ENCODE results near the gene TAF9. TPM values are rescaled to one million over a fixed set of nuclear protein-coding genes. Genes with fewer than 3 reads are reported as not detected.

TAF9 gene, protein sequence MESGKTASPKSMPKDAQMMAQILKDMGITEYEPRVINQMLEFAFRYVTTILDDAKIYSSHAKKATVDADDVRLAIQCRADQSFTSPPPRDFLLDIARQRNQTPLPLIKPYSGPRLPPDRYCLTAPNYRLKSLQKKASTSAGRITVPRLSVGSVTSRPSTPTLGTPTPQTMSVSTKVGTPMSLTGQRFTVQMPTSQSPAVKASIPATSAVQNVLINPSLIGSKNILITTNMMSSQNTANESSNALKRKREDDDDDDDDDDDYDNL
- total RNA-seq (2022), result 65.8 and 74.2 TPM in 2 replicates
- Bru-seq, nascent RNA, result percentile 95 among the genes with signal in this experiment
- percentile 99 among the genes with signal in this experiment for BruChase-seq, experiment 1, labeled RNA remaining after a 6-hour chase
- percentile 98 among the genes with signal in this experiment for BruChase-seq, experiment 2, labeled RNA remaining after a 2-hour chase
- long read RNA-seq, transcript TAF9-201 (3 exons, 1,283 nt), result major isoform, 141 of 148 reads
- long read RNA-seq, partial matches to known transcripts, result 0 of 148 reads
- long read RNA-seq, other reads (novel, unspliced or antisense), result 3 of 148 reads

DNA sequence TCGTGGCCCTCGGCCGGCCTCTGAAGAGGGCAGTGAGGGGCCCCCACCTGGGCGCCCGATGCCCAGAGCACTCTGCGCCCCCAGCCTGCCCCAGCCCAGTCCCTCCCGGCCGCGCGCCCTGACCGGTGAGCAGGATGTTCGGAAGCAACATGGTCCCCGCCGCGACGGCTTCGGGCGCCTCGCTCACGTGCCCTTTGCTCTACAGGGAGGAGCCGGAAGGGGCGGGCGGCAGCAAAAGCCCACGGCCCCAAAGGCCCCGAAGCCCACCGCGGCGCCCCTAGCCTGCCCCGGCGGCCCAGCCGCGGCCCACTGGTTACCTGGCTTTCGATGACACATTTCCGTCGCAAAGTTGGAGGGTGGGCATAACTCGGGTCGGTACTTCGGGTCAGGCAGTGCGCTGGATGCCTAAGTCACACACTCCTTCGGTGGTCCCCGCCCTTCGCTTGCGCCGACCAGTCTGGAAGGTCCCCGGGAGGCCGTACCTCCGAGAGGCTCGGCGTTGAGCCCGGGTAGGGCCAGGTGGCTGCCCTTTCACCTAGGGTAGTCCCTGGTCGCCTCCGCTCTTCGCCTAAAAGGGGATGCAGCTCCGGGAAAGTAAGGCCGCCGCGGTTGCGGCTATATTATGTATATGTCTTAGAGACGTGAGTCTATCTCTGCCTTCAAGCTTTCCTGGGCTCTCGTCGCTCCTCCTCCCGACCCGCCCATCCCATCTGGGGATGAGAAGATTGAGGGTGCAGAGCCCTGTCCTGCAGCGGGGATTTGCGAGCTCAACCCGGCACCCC is at the start of gene TAF9, which contains the start of the genes AK6 and RAD17:
TAF9 (minus strand) TSS at position 181 of the 782 bp plus-strand sequence. CDS start 3,783 bp downstream, outside the sequence.
AK6 (minus strand) TSS at position 181 of the 782 bp plus-strand sequence; CDS start at position 151, 30 bp downstream.
RAD17 (plus strand) TSS at position 479 of the 782 bp plus-strand sequence. CDS start 2,391 bp downstream, outside the sequence.
- no TSS peak for BruUV-seq (replicated peaks)
- Mint-ChIP-seq H3K9me3 (ENCODE audit: low read depth, unreplicated experiment) (no peaks in the 10 kb centered on the region), H3K4me1 (ENCODE audit: low read depth, unreplicated experiment) (peaks cover 16% of the 10 kb centered on the region), H3K27ac (ENCODE audit: unreplicated experiment) (peak within 1 kb of the TSS; percentile 96), H3K36me3 (ENCODE audit: insufficient read depth, unreplicated experiment) (peaks cover 63% of the 10 kb centered on the region), H3K4me3 (ENCODE audit: low read depth, unreplicated experiment) (peak within 1 kb of the TSS; percentile 84), H3K27me3 (ENCODE audit: unreplicated experiment) (no peaks in the 10 kb centered on the region)
- TF ChIP-seq, protein P1, sequence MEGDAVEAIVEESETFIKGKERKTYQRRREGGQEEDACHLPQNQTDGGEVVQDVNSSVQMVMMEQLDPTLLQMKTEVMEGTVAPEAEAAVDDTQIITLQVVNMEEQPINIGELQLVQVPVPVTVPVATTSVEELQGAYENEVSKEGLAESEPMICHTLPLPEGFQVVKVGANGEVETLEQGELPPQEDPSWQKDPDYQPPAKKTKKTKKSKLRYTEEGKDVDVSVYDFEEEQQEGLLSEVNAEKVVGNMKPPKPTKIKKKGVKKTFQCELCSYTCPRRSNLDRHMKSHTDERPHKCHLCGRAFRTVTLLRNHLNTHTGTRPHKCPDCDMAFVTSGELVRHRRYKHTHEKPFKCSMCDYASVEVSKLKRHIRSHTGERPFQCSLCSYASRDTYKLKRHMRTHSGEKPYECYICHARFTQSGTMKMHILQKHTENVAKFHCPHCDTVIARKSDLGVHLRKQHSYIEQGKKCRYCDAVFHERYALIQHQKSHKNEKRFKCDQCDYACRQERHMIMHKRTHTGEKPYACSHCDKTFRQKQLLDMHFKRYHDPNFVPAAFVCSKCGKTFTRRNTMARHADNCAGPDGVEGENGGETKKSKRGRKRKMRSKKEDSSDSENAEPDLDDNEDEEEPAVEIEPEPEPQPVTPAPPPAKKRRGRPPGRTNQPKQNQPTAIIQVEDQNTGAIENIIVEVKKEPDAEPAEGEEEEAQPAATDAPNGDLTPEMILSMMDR (IDR thresholded peaks at IDR 0.05; ENCODE audit: unreplicated experiment), result no peak
- intact Hi-C loops (cut with micrococcal nuclease; ENCODE audit: unreplicated experiment), result no loop called here
- peak; percentile 91 for DNase-seq
- CTCF ChIA-PET, result no interaction called here

DNA sequence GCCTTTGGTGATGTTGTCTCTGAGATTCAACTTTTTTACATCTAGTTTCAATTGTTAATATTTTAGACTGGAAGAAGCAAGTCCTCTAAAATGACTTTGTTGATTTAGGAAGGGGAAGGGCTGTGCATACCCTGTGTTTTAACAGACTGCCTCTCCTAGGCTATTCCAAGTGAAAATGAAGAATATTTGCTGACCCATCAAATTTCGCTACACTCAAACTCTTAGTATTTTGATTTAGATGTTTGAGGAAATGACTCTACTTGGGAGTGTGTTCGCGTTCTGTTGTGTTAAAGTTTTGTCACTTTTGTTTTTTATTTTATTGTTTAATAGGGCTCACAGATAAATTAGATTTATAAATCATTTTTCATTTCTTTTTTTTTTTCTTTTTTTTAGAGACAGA is 49.2 kb upstream of the TAF9 start:
- H3K27ac Mint-ChIP-seq (ENCODE audit: unreplicated experiment), result no peak overlapping the region
- peaks cover 53% of the 10 kb centered on the region for H3K36me3 Mint-ChIP-seq (ENCODE audit: insufficient read depth, unreplicated experiment)
- peaks cover 2% of the 10 kb centered on the region for H3K9me3 Mint-ChIP-seq (ENCODE audit: low read depth, unreplicated experiment)
- no peak overlapping the region for H3K4me3 Mint-ChIP-seq (ENCODE audit: low read depth, unreplicated experiment)
- CTCF ChIA-PET, result no interaction called here
- TF ChIP-seq, protein P1 (IDR thresholded peaks at IDR 0.05; ENCODE audit: unreplicated experiment), result no peak
- no peaks in the 10 kb centered on the region for H3K27me3 Mint-ChIP-seq (ENCODE audit: unreplicated experiment)
- no peak for DNase-seq
- BruUV-seq (replicated peaks), result no TSS peak
- intact Hi-C loops (cut with micrococcal nuclease; ENCODE audit: unreplicated experiment), result no loop called here
- peaks cover 41% of the 10 kb centered on the region for H3K4me1 Mint-ChIP-seq (ENCODE audit: low read depth, unreplicated experiment)

DNA sequence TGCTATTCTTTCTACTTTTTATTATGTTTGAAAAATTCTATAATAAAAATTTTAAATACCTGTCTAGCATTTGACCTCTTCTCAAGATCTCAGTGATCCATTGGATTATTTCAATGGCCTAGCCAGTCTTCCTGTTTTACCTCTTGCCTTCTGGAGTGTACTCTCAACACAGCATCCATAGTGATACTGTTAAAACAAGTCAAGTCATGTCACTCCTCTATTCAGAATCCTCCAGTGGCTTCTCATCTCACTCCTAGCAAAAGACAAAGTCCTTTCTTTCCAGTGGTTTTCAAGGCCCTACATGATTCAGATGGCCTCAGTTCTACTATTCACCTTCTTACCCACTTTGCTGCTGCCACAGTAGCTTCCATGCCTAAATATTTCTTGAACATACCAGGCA is 47.4 kb upstream of the TAF9 start:
- peaks cover 47% of the 10 kb centered on the region for H3K36me3 Mint-ChIP-seq (ENCODE audit: insufficient read depth, unreplicated experiment)
- BruUV-seq (replicated peaks), result no TSS peak
- H3K27ac Mint-ChIP-seq (ENCODE audit: unreplicated experiment), result peak overlapping the region; percentile 87
- H3K4me3 Mint-ChIP-seq (ENCODE audit: low read depth, unreplicated experiment), result peak overlapping the region; percentile 83
- TF ChIP-seq, protein P1 (IDR thresholded peaks at IDR 0.05; ENCODE audit: unreplicated experiment), result no peak
- H3K4me1 Mint-ChIP-seq (ENCODE audit: low read depth, unreplicated experiment), result peaks cover 41% of the 10 kb centered on the region
- CTCF ChIA-PET, result interaction anchor here (1.1 kb wide), 1 partner anchor 34 kb away, joined by 3 read pairs; no protein-coding TSS in a partner anchor
- intact Hi-C loops (cut with micrococcal nuclease; ENCODE audit: unreplicated experiment), result no loop called here
- DNase-seq, result no peak
- H3K9me3 Mint-ChIP-seq (ENCODE audit: low read depth, unreplicated experiment), result no peaks in the 10 kb centered on the region
- H3K27me3 Mint-ChIP-seq (ENCODE audit: unreplicated experiment), result no peaks in the 10 kb centered on the region

DNA sequence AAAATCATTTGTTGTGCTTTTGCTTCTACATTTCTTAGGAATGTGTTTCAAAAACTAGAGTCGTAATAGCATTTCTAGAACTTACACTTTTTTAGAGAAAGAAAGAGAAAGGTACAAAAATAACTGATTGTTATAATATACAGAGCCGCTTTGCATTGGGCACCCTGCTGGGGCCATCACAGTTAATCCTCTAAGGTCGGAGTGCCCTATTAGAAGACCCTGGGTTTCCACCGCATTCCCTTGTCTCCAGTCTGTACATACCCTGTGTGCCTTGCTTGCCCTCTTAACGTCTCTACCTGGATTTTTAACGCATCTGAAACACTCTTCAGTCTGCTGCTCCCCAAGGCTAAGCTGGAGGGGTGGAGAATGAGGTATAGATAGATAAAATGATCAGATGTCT is 46.9 kb upstream of the TAF9 start:
- intact Hi-C loops (cut with micrococcal nuclease; ENCODE audit: unreplicated experiment), result no loop called here
- Mint-ChIP-seq H3K4me1 (ENCODE audit: low read depth, unreplicated experiment) (peaks cover 41% of the 10 kb centered on the region), H3K9me3 (ENCODE audit: low read depth, unreplicated experiment) (no peaks in the 10 kb centered on the region), H3K27ac (ENCODE audit: unreplicated experiment) (peak overlapping the region; percentile 87), H3K4me3 (ENCODE audit: low read depth, unreplicated experiment) (peak overlapping the region; percentile 83), H3K27me3 (ENCODE audit: unreplicated experiment) (no peaks in the 10 kb centered on the region), H3K36me3 (ENCODE audit: insufficient read depth, unreplicated experiment) (peaks cover 47% of the 10 kb centered on the region)
- DNase-seq, result no peak
- TF ChIP-seq, protein P1 (IDR thresholded peaks at IDR 0.05; ENCODE audit: unreplicated experiment), result no peak
- TSS peak; percentile 59 for BruUV-seq (replicated peaks)
- CTCF ChIA-PET, result interaction anchor here (1.1 to 1.5 kb wide), 3 partner anchors 13 to 102 kb away, joined by 3 to 4 read pairs (median 3); no protein-coding TSS in a partner anchor
